DOHH2 (cell line): ENCODE results near the gene HMMR.
A peak's percentile ranks its signal among the peaks of the same experiment; 100 is the strongest.

Experiments
- H3F3A ChIP-seq: fragments of 200-600 bp; sonication (generic), shearing (Covaris generic); 2 replicates; pipeline ENCODE4 v1.6.0; 2016; ENCODE audit warnings: antibody characterized with exemption, mild to moderate bottlenecking; ENCODE audit not compliant: control insufficient read depth, insufficient read depth
- H3K27ac ChIP-seq: fragments of 200-600 bp; sonication (generic); 2 replicates; pipeline ENCODE4 v1.5.1; 2014; ENCODE audit warnings: low read depth, mild to moderate bottlenecking, low read length, moderate library complexity
- H3K27me3 ChIP-seq: fragments of 200-600 bp; sonication (generic); 2 replicates; pipeline ENCODE4 v1.6.1; 2014; ENCODE audit warnings: mild to moderate bottlenecking, low read length, mixed read lengths; ENCODE audit not compliant: control insufficient read depth
- H3K36me3 ChIP-seq: fragments of 200-600 bp; sonication (generic); 2 replicates; pipeline ENCODE4 v1.6.1; 2014; ENCODE audit warnings: mild to moderate bottlenecking, low read length, moderate library complexity, mixed read lengths; ENCODE audit not compliant: control insufficient read depth
- H3K4me1 ChIP-seq: fragments of 200-600 bp; sonication (generic); 2 replicates; pipeline ENCODE4 v1.6.1; 2014; ENCODE audit warnings: mild to moderate bottlenecking, low read length, mixed read lengths; ENCODE audit not compliant: control insufficient read depth
- H3K4me2 ChIP-seq: fragments of 200-600 bp; sonication (generic); 2 replicates; pipeline ENCODE4 v1.6.0; 2014; ENCODE audit warnings: mild to moderate bottlenecking, low read length, moderate library complexity
- H3K4me3 ChIP-seq: fragments of 200-600 bp; sonication (generic); 2 replicates; pipeline ENCODE4 v1.5.1; 2014; ENCODE audit warnings: mild to moderate bottlenecking, low read length, mixed read lengths
- H3K79me2 ChIP-seq: fragments of 200-600 bp; sonication (generic); 2 replicates; pipeline ENCODE4 v1.6.1; 2014; ENCODE audit warnings: mild to moderate bottlenecking, low read length, mixed read lengths; ENCODE audit not compliant: control insufficient read depth
- H3K9me2 ChIP-seq: fragments of 200-600 bp; sonication (generic); replicated peaks from 2 replicates; pipeline ENCODE4 v1.6.1; 2014; ENCODE audit warnings: mild to moderate bottlenecking, low read length, mixed read lengths; ENCODE audit not compliant: control insufficient read depth
- H3K9me3 ChIP-seq: fragments of 200-600 bp; sonication (generic); 2 replicates; pipeline ENCODE4 v1.6.1; 2014; ENCODE audit warnings: antibody characterized with exemption, low read length, mixed read lengths; ENCODE audit not compliant: control insufficient read depth, insufficient read depth
- H4K20me1 ChIP-seq: fragments of 200-600 bp; sonication (generic); 2 replicates; pipeline ENCODE4 v1.6.0; 2014; ENCODE audit warnings: low read depth, mild to moderate bottlenecking, antibody characterized with exemption, low read length, moderate library complexity; ENCODE audit not compliant: control insufficient read depth, insufficient read depth
- EZH2phosphoT487 ChIP-seq: fragments of 200-600 bp; sonication (generic); IDR thresholded peaks from 2 replicates; pipeline ENCODE4 v1.6.1; 2017; ENCODE audit warnings: borderline replicate concordance, mild to moderate bottlenecking, antibody characterized with exemption, low read length, moderate library complexity, mixed read lengths
- TF ChIP-seq, protein P1 (sequence below): fragments of 200-600 bp; sonication (generic); IDR thresholded peaks from one replicate; pipeline ENCODE4 v1.5.1; 2014; ENCODE audit warnings: antibody characterized with exemption, mild to moderate bottlenecking, low read depth, low read length; ENCODE audit not compliant: poor library complexity, severe bottlenecking

The HMMR gene

DNA sequence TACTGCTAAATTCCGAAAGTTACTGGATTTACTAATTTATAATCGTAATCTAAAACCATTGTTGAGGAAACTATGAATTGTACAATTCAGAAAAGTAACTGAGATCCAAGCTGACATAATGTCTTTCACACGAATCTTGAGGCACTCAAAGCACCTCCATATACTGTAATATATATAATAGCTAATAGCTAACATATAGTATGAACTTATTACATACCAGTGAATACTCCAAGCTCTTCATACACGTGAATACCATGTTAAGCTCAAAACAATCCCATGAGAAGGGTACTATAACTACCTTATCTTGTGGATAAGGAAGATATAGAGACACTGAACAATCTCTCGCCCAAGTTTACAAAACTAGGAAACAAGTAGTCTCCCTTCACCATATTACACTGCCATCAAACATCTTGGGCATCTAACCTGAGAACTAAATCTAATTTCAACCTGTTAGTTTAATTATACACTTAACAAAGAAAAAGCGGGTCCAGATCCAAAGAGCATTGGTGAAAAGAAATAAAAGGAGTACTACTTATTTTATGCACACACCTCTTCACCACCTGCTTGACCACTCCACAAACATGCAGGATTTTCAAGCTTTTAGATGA, 1.6 kb upstream of the HMMR start:
- peaks cover 73% of the 10 kb centered on the region for H3K36me3 ChIP-seq
- peak overlapping the region; percentile 92 for H3K27ac ChIP-seq
- no peak for TF ChIP-seq EZH2phosphoT487
- H3K4me2 ChIP-seq, result peak overlapping the region; percentile 64
- H3K79me2 ChIP-seq, result peaks cover 87% of the 10 kb centered on the region
- H3K9me2 ChIP-seq, result no peaks in the 10 kb centered on the region
- peak overlapping the region; percentile 97 for H3K4me3 ChIP-seq
- no peaks in the 10 kb centered on the region for H3K27me3 ChIP-seq
- H3K4me1 ChIP-seq, result peaks cover 34% of the 10 kb centered on the region
- H4K20me1 ChIP-seq, result no peaks in the 10 kb centered on the region
- H3F3A ChIP-seq, result peaks cover 28% of the 10 kb centered on the region
- no peaks in the 10 kb centered on the region for H3K9me3 ChIP-seq

DNA sequence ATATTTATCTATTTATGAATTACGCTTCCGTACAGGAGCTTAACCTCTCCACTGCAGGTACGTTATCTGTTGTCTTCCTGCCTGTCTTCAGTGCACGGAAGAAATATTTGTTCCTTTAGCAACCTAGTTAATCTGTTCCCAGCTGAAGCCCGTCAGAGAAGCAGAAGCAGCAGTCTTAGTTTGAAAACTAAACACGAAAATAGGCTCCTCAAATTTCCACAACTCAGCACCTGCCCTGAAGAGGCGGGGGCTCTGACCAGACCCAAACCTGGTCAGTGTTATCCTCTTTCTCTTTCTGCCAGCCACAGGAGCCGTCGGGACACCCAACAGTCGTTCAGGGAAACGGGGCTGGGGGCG, 992 bp upstream of the HMMR start:
- H3K9me2 ChIP-seq, result no peaks in the 10 kb centered on the region
- H3K4me3 ChIP-seq, result peak overlapping the region; percentile 97
- H3K4me1 ChIP-seq, result peaks cover 37% of the 10 kb centered on the region
- H3K27ac ChIP-seq, result peak overlapping the region; percentile 92
- peaks cover 93% of the 10 kb centered on the region for H3K79me2 ChIP-seq
- H3K36me3 ChIP-seq, result peaks cover 76% of the 10 kb centered on the region
- peak overlapping the region; percentile 64 for H3K4me2 ChIP-seq
- no peaks in the 10 kb centered on the region for H3K9me3 ChIP-seq
- H3F3A ChIP-seq, result peaks cover 27% of the 10 kb centered on the region
- TF ChIP-seq, protein P1, sequence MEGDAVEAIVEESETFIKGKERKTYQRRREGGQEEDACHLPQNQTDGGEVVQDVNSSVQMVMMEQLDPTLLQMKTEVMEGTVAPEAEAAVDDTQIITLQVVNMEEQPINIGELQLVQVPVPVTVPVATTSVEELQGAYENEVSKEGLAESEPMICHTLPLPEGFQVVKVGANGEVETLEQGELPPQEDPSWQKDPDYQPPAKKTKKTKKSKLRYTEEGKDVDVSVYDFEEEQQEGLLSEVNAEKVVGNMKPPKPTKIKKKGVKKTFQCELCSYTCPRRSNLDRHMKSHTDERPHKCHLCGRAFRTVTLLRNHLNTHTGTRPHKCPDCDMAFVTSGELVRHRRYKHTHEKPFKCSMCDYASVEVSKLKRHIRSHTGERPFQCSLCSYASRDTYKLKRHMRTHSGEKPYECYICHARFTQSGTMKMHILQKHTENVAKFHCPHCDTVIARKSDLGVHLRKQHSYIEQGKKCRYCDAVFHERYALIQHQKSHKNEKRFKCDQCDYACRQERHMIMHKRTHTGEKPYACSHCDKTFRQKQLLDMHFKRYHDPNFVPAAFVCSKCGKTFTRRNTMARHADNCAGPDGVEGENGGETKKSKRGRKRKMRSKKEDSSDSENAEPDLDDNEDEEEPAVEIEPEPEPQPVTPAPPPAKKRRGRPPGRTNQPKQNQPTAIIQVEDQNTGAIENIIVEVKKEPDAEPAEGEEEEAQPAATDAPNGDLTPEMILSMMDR, result no peak
- no peak for TF ChIP-seq EZH2phosphoT487
- H3K27me3 ChIP-seq, result no peaks in the 10 kb centered on the region
- H4K20me1 ChIP-seq, result no peaks in the 10 kb centered on the region

DNA sequence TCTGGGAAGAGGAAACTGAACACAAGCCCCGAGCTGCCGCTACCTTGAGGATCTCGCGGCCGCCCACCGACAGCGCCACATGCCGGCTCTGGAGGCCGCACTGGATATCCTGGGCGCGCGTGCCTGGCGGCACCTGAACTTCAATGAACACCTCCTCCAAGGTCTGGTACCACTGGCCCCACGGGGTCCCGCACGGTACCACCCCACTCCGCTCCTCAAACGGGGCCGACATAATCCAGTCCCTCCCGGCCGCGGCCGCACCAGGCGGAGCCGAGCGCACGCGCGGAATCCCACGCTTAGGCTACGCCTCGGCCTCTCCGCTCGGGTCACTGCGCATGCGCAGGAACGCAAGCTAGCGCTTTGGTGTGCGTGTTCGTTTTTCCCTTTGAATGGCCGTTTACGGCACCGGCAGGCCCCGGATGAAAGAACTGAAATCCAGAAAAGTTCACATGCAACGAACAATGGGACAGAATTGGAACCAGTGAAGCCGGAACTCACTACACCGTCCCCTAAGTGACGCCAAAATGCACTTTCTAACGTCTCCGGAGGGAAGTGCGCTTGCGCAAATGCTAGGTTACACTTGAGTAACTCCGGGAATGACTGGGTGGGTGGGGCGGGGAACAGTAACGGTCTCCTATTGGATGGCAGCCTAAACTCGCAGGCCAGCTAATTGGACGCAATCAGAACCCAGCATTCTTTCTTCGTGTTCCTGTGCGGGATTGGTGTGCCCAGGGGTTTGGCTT, 442 bp upstream of the HMMR start, which contains the start of gene NUDCD2:
Gene NUDCD2, minus strand, starts transcription at position 284 of the 743 bp plus-strand sequence. Its CDS starts 52 bp downstream, at position 232.
- Histone ChIP-seq H3K4me3 (peak within 1 kb of the TSS; percentile 97), H3K27me3 (no peaks in the 10 kb centered on the region), H3K4me2 (peak within 1 kb of the TSS; percentile 100), H3K79me2 (peaks cover 95% of the 10 kb centered on the region), H4K20me1 (no peaks in the 10 kb centered on the region), H3K9me2 (no peaks in the 10 kb centered on the region), H3K27ac (peak within 1 kb of the TSS; percentile 93), H3K9me3 (no peaks in the 10 kb centered on the region), H3K4me1 (peaks cover 41% of the 10 kb centered on the region), H3F3A (peaks cover 27% of the 10 kb centered on the region), H3K36me3 (peaks cover 76% of the 10 kb centered on the region)
- no peak for TF ChIP-seq EZH2phosphoT487
- TF ChIP-seq, protein P1, result peak; percentile 56

DNA sequence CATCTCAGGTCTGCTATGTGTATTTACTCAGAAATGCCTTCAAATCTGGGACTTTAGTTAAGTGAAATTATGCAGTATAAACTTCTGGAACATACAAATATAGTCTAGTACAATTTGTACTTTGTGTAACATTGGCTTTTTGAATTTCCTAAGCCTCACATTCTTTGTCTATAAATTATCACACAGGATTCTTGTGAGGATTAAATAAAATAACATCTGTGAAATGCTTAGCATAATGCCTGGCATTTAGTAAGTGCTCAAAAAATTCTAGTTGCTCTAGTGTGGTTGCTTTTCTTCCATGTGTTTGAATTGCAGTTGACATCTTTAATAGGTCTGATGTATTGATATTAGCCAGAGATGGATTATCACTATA, 2.6 kb downstream of the HMMR start:
- H3K4me1 ChIP-seq, result peaks cover 28% of the 10 kb centered on the region
- no peaks in the 10 kb centered on the region for H3K9me3 ChIP-seq
- H3K4me3 ChIP-seq, result peak overlapping the region; percentile 86
- no peaks in the 10 kb centered on the region for H4K20me1 ChIP-seq
- TF ChIP-seq EZH2phosphoT487, result no peak
- TF ChIP-seq, protein P1, result no peak
- H3F3A ChIP-seq, result peaks cover 24% of the 10 kb centered on the region
- H3K4me2 ChIP-seq, result peak overlapping the region; percentile 100
- H3K36me3 ChIP-seq, result peaks cover 77% of the 10 kb centered on the region
- H3K79me2 ChIP-seq, result peaks cover 85% of the 10 kb centered on the region
- no peaks in the 10 kb centered on the region for H3K9me2 ChIP-seq
- no peaks in the 10 kb centered on the region for H3K27me3 ChIP-seq
- H3K27ac ChIP-seq, result peak overlapping the region; percentile 93
